HG03439 (cell line): ENCODE measurements around the gene SCARB1.
"Not testable (repeated sequence)": the region's sequence is repeated elsewhere in the genome, so short reads cannot be mapped to it uniquely, and the experiment has no call there.

ENCODE experiments used
- ATAC-seq: cut with Tn5 transposase; IDR thresholded peaks from one replicate; pipeline ENCODE4 v1.9.1; 2021; ENCODE audit warnings: mild to moderate bottlenecking, moderate library complexity; ENCODE audit not compliant: unreplicated experiment

SCARB1 gene, protein sequence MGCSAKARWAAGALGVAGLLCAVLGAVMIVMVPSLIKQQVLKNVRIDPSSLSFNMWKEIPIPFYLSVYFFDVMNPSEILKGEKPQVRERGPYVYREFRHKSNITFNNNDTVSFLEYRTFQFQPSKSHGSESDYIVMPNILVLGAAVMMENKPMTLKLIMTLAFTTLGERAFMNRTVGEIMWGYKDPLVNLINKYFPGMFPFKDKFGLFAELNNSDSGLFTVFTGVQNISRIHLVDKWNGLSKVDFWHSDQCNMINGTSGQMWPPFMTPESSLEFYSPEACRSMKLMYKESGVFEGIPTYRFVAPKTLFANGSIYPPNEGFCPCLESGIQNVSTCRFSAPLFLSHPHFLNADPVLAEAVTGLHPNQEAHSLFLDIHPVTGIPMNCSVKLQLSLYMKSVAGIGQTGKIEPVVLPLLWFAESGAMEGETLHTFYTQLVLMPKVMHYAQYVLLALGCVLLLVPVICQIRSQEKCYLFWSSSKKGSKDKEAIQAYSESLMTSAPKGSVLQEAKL

DNA sequence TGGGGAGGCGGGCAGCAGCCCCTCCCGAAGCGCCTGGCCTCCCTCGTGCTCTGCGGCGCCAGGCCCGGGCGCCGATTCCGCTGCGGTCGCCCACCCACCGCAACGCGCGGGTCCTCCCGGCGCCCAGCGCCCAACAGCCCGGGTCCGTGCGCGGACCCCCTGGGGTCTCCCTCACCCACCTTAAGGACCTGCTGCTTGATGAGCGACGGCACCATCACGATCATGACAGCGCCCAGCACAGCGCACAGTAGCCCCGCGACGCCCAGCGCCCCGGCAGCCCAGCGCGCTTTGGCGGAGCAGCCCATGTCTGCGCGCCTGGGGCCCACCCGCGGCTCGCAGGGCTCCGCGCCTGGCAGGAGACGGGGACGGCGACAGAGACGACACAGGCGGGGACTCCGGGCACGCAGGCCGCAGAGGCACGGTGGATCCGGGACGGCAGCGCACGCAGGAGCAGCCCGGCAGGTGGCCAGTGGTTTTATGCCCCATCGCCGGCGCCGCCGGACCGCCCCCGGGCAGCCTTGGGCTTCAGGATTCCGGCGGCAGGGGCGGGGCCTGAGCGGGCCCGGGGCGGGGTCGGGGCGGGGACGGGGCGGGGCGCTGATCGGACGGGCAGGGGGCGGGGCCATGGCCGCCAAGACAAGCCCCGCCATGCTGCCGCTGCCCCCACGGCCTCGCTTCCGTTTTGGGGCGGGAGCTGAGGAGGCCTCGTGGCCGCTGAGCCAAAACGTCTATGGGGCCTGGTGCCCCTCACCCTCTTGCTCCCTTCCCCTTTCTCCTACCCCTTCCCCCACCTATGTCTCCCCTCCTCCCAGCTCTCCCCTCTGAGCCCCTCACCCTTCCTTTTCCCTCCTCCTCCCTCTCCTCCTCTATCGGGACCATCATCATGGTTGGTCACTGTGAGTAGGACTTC lies at the start of gene SCARB1:
TSS of gene SCARB1 (minus strand) at position 449 of the 910 bp plus-strand sequence. CDS start at position 305, 144 bp downstream.
- peak; percentile 66 for ATAC-seq

DNA sequence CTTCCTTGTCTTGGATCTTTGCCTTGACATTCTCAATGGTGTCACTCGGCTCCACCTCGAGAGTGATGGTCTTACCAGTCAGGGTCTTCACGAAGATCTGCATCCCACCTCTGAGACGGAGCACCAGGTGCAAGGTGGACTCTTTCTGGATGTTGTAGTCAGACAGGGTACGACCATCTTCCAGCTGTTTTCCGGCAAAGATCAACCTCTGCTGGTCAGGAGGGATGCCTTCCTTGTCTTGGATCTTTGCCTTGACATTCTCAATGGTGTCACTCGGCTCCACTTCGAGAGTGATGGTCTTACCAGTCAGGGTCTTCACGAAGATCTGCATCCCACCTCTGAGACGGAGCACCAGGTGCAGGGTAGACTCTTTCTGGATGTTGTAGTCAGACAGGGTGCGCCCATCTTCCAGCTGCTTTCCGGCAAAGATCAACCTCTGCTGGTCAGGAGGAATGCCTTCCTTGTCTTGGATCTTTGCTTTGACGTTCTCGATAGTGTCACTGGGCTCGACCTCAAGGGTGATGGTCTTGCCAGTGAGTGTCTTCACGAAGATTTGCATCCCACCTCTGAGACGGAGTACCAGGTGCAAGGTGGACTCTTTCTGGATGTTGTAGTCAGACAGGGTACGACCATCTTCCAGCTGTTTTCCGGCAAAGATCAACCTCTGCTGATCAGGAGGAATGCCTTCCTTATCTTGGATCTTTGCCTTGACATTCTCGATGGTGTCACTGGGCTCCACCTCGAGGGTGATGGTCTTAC lies 49.0 kb upstream of the SCARB1 start:
- not testable (repeated sequence) for ATAC-seq

DNA sequence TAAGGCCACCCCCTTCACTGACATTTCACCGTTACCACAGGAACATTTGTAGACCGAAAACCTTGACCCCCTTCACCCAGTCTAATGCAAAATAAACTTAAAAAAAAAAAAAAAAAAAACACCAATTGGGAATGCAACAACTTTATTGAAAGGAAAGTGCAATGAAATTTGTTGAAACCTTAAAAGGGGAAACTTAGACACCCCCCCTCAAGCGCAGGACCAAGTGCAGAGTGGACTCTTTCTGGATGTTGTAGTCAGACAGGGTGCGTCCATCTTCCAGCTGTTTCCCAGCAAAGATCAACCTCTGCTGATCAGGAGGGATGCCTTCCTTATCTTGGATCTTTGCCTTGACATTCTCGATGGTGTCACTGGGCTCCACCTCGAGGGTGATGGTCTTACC lies 47.9 kb upstream of the SCARB1 start:
- not testable (repeated sequence) for ATAC-seq

DNA sequence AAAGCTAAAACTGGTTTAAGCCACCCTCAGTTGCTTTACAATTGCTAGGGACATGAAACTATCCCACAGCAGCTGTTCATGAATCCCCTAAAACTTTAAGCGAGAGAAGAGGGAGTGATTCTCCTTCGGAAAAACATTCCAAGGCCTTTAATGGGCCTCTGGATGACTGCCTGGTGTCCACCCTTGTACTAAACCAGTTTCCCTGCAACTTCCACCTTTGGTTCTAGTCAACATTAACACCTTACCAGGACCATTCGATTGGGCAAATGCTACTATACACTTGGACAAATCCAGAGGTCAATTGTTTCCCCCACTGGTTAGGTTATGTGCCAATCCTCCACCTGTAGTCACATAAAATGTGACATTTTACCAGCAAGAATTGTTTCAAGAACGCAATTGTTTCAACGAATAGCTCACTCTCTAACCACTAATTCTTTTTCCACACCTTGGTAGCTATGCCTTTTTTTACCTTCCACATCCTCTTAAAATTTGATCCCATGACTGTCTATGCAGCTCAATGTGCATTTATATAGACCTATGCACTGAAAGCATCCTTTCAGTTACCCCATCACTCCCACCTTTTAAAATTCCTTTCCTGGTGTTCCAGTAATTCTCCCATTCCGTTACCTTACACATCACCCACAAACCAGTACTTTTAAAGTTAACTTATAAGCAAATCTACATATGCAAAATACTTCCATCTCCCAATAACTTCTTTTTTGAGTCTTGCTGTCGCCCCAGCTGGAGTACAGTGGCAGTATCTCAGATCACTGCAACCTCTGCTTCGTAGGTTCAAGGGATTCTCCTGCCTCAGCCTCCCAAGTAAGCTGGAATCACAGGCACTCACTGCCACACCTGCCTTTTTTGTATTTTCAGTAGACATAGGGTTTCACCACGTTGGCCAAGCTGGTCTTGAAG lies 47.2 kb upstream of the SCARB1 start:
- ATAC-seq: no peak

DNA sequence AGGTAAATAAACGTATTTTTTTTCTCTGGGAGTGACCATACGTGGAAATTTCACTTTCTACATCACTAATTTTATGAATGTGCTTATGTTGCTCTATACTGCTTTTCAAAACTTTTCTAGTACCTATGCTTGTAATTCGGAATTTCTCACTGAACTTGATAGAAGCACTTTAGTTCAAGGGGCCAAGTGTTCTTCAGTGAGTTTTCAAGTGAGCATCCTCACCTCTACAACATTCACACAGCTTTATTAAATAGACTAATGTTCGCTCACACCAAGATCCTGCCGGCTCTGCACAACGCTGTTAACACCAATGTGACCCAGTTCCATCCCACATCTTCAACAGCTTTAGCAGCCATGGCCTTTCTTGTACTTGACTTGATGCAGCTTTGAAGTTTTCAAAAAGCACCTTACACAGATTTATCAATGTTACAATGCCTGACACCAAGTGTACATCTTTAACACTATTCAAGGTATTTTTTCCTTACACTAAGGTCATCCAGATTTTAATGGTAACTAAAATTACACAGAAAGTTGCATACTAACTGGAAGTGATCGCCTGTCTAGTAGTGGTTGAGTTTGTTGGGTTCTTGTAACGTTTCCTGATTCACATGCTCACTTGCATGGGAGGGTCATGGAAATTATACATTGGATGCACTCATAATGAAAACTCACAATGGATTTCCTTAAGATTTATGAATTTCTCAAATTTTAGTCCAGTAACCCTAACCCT lies 46.3 kb upstream of the SCARB1 start:
- ATAC-seq: no peak

DNA sequence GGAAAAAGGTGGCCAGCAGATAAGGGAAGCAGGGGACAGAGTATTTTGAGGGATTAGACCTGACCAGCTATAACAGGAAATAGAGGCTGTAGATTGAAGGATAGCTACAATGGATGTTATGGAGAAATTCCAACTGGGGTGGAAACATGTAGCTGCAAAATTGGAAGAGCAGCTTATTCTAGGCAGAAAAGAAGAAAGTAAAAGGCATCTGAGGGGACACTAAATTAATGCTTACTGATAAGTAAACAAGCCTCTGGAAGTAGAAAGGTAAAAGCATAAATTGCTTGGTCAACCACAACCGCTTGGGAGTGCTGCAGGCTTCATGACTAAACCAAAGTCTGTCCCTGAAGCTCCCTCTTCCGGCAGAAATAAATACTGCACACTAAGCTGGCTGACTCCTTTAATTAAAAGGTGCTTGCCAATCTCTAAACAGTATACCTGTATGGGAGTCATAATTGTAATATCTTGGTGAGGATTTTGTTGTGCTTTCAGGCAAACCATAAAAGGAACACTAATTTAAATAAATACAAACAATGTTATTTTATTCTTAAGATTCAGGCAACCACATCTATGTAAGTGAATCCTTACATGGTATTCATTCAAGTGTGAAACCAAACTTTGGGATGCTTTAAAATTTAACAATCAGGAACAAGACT lies 43.1 kb upstream of the SCARB1 start:
- ATAC-seq: peak; percentile 48

DNA sequence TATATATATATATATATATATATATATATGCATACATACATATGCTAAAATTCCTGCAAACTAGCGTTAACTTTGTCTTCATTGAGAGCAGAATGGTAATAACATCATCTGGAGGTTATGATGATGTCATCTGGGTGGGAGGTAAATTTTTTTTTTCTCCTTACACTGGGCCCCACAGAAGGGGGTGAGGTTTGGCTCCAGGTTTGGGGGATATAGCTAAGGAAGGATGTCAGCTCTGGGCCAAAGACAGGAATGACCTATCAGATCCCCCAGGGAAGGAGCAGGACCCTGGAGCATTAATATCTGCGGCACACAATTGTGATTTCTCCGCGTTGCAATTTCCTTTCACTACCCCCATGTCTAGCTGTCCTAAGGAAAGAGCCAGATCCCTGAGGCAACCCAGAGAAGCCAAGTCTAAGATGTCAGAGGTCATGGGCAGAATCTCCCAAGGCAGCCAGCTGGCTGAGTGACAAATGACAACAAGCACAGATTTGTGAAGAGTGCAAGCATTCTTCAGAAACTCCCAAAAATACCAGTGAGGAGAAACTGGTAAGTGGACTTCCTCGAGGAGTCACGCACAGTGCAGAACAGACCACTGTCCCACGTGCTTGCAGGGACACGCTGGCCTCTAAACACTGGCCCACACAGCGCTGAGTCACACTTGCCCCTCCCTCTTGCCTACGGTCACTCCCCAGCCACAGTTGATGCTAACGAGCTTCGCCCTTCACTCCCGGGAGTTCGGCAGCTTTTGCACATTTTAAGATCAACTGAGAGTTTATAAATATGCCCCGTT lies 40.8 kb upstream of the SCARB1 start:
- no peak for ATAC-seq

DNA sequence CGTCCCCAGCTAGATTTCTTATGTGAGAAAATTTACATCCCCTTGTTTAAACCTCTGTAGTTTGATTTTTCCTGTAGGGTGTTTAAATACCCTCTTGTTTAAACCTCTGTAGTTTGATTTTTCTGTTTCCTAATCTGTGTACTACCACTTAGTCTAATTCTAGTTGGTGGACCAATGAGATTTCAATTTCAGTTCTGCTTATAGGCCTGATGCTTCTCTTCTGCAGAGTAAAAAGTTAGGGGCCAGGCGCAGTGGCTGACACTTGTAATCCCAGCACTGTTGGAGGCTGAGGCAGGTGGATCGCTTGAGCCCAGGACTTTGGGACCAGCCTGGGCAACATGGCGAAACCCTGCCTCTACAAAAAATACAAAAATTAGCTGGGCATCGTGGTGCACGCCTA lies 39.3 kb upstream of the SCARB1 start:
- ATAC-seq: no peak

DNA sequence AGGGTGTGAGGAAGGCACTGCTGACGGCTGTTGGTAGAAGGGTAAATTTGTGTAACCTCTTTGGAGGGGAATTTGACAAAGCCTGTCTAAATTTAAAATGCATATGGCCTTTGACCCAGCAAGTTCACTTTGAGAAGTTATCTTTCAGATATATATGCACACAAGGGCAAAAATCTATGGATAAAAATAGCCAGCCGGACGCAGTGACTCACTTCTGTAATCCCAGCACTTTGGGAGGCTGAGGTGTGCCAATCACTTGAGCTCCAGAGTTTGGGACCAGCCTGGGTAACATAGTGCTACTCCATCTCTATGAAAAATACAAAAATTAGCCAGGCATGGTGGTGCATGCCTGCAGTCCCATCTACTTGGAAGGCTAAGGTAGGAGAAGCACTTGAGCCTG lies 37.3 kb upstream of the SCARB1 start:
- no peak for ATAC-seq

DNA sequence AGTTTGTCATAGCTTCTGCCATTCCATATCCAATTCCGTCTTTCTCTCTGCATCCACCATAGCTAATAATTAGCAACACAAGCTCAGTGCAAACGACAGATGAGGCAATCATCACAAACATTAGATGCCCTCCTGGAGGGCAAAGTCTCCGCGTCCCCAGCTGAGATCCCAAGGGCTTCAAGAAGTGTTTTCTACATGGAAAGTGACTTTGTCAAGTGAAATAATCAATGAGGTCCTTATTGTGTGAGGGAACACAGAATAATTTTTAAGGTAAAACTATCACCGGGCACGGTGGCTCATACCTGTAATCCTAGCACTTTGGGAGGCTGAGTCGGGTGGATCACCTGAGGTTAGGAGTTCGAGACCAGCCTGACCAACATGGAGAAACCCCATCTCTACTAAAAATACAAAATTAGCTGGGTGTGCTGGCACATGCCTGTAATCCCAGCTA lies 36.7 kb upstream of the SCARB1 start:
- ATAC-seq: not testable (repeated sequence)

DNA sequence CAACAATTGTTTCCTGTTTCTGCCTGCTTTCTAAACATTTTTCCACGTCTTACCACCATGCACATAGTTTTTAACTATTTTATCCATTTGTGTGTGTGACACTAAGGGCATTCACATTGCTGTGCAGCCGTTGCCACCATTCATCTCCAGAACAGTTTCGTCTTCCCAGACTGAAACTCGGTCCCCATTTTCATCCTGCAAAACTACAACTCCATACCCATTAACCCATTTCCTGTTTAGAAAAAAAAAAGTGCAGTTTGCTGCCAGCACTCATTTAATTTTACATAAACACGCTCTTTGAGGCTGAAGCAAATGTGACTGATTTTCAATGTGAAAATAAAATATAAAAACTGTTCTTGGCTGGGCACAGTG lies 35.2 kb upstream of the SCARB1 start:
- no peak for ATAC-seq

DNA sequence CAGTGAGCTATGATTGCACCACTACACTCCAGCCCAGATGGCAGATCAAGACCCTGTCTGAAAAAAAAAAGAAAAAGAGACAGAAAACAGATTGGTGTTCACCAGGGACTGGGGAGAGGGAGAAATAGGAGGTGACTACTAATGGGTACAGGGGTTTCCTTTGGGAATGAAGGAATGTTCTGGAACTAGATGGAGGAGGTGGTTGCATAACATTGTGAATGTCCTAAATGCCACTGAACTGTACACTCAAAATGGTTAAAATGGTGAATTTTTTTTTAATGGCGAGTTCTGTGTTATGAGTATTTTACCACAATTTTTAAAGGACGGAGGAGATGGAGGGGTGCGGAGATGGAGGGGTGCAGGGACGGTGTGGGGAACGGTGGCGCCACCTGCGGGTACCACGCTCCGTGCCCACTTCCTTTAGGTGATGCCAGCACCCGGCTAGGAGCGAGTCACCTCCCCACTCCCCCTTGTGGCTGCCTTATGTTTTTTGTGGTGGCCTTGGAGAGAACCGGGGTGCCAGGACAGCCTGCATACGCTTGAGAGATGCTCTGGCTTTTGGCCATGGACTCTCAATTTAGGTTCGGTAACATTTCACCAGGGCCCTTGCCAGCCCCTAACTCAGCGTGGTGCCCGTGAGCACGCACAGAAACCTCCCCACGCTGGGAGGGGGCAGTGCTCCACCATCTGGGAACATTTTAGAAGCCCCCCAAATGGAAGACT lies 34.7 kb upstream of the SCARB1 start:
- ATAC-seq: peak; percentile 37

DNA sequence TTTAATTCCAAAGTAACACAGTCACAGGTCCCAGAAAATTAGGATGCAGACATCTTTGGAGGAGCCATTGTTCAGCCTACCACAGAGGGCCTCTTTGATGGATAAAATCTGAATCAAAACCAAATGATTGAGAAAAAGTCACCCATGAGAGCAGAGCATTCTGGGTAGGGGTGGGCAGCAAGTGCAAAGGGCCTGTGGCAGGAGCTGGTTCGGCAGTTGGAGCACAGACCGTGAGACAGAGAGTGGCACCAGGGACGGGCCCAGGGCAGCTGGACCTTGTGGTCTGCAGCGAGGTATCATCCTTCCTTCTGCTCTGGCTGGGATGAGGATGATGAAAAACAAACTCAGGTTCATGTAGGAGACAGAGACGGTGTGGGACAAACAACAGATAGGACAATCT lies 32.8 kb upstream of the SCARB1 start:
- no peak for ATAC-seq

DNA sequence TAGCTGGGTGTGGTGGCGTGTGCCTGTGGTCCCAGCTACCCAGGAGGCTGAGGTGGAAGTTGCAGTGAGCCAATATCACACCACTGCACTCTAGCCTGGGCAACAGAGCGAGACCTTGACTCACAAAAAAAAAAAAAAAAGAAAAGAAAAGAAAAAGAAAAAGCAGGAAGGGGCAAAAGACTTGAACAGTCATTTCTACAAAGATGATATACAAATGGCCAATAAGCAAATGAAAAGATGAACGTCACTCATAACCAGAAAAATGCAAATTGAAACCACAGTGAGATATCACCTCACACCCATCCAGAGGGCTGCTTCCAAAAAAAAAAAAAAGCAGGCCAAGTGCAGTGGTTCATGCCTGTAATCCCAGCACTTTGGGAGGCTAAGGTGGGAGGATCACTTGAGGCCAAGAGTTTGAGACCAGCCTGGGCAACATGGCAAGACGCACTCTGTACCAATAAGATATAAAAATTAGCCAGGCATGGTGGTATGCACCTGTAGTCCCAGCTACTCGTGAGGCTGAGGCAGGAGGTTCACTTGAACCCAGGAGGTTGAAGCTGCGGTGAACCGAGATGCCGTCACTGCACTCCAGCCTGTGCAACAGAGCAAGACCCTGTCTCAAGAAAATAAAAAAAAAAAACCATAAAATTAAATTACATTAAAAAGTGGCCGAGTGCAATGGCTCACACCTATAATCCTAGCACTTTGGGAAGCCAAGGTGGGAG lies 30.3 kb upstream of the SCARB1 start:
- ATAC-seq: peak; percentile 69

DNA sequence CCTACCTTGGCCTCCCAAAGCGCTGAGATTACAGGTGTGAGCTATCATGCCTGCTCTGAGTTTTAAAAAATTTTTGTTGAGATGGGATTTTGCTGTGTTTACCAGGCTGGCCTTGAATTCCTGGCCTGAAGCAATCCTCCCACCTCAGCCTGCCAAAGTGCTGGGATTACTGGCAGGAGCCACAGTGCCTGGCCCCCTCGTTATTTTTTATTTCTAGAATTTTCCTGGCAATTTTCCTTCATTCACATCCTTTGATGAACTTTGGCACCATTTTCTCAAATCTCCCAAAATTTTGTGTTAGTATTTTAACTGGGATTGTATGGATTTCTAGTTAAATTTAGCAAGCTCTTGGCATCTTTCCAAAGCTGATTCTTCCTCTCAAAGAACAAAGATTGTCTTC lies 24.6 kb upstream of the SCARB1 start:
- ATAC-seq: no peak

DNA sequence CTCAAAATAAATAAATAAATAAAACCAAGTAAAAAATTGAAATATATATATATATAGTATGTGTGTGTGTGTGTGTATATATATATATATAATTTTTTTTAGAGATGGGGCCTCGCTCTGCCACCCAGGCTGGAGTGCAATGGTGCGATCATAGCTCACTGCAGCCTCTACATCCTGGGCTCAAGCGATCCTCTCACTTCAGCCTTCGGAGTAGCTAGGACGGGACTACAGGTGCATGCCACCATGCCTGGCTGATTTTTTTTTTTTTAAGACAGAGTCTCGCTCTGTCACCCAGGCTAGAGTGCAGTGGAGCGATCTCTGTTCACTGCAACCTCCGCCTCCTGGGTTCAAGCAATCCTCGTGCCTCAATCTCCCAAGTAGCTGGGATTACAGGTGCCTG lies 24.1 kb upstream of the SCARB1 start:
- ATAC-seq: not testable (repeated sequence)
